GM18499 (cell line): Measurements from ENCODE around the gene BPI.
"Not testable (repeated sequence)": the region's sequence is repeated elsewhere in the genome, so short reads cannot be mapped to it uniquely, and the experiment has no call there.

Source experiments
- ATAC-seq: cut with Tn5 transposase; IDR thresholded peaks from one replicate; pipeline ENCODE4 v1.9.1; 2021; ENCODE audit warnings: moderate number of reproducible peaks; ENCODE audit not compliant: insufficient read depth, unreplicated experiment

BPI gene

DNA sequence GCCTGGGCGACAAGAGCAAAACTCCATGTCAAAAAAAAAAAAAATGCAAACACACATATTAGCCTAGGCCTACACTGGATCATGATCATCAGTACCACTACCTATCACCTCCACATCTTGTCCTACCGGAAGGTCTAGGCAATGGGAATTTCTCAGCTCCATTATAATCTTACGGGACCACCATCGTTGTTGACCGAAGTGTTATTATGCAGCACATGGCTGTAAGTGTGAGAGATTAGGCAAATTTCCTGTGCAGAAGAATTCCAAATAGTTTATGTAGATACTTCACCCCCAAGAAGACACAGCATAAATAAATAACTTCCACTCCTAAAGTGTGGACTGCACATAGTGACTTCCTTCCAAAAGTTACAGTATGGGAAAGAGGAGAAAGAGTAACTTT is 26.7 kb upstream of the BPI start:
- ATAC-seq, result no peak

GRCh38 chr20:38277691-38278090 is 26.3 kb upstream of the BPI start:
- ATAC-seq, result no peak

DNA sequence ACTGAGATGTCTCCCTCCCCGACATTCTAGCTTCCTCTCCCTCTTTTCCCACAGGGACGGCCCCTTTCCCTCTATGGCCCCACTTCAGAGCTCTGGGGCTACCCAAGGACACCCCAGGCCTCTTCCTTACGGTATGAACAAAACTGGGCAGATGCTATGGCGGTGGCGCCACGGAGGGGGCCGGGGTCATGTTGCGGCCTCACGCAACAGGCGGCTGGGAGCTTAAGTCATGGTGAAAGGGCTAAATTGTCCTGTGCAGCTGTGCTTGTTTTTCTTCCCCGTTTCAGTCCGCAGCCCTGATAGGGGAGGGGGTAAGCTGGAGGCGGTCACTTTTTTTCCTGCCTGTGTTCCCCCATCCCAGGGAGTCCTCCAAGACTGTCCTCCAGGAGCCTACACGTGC is 25.8 kb upstream of the BPI start:
- ATAC-seq, result no peak

- no peak for ATAC-seq
These were observed 25.2 kb upstream of the BPI start for GRCh38 chr20:38278763-38279162.

GRCh38 chr20:38281176-38281915 is 22.6 kb upstream of the BPI start:
- ATAC-seq, result not testable (repeated sequence)

- no peak for ATAC-seq
These were observed 20.7 kb upstream of the BPI start for GRCh38 chr20:38283236-38283635.

DNA sequence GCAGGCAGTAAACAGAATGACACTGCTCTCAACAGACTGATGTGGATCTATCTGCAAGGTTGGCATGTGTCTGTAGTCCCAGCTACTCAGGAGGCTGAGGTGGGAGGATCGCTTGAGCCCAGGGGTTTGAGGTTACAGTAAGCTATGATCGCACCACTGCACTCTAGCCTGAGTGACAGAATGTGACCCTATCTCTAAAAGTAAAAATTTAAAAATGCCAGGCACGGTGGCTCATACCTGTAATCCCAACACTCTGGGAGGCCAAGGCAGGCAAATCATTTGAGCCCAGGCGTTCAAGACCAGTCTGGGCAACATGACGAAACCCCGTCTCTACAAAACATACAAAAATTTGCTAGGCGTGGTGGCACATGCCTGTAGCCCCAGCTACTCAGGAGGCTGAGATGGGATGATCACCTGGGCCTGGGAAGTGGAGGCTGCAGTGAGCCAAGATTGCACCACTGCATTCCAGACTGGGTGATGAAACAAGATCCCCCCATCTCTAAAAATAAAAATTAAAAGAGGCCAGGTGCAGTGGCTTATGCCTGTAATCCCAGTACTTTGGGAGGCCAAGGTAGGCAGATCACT is 19.8 kb upstream of the BPI start:
- ATAC-seq, result not testable (repeated sequence)

- no peak for ATAC-seq
These were observed 19.0 kb upstream of the BPI start for GRCh38 chr20:38284893-38285444.

- no peak for ATAC-seq
These were observed 17.1 kb upstream of the BPI start for GRCh38 chr20:38286586-38287531.

DNA sequence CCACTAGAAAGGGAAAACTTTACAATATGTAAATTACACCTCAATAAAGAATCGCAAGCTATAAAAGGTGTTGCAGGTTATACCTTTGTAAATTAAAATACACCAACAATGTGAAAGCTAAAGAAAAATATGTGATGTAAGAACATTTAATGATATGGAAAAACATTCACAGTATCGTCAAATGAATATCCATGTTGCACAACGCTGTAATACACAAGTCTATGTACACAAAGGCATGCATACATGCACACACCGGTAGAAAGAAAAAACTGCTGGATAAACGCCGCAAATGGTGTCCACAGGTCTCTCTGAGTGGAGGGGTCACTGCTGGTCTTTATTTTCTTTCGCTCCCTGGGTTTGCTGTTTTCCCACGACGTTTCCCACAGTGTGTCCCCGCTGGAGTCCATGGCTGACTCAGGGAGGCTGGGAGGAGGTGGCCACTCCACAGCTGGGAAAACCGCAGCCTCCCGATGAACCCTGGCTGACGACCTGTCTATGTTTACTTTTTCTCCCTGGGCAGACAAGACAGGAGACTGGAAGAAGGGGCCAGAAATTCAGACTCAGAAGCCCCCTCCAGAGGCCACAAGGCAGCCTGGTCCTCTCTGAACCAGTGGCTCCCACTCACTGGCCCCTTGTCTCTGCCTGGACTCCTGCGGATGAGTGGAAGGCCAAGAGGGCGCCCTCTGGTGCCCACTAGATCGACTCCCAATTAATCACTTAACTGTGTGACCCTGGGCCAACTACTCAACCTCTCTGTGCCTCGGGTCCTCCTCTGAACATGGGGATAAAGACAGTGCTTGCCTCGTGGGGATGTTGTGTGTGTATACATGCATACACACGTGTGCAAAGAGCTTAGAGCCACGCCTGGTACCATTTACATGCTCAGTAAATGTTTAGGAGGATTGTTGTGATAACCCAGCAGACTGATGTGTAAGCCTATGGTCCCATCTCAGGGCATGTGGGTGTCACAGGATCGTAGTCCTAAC is 12.8 kb upstream of the BPI start:
- ATAC-seq, result no peak

- ATAC-seq, result no peak
These were observed 12.0 kb upstream of the BPI start for GRCh38 chr20:38291966-38292365.

GRCh38 chr20:38293491-38294065 is 10.4 kb upstream of the BPI start:
- ATAC-seq, result no peak

GRCh38 chr20:38294076-38294591 is 9.8 kb upstream of the BPI start:
- no peak for ATAC-seq

- ATAC-seq, result no peak
These were observed 8.1 kb upstream of the BPI start for GRCh38 chr20:38295811-38296210.

GRCh38 chr20:38296433-38296832 is 7.5 kb upstream of the BPI start:
- ATAC-seq, result no peak

- no peak for ATAC-seq
These were observed 5.9 kb upstream of the BPI start for GRCh38 chr20:38297916-38298674.

DNA sequence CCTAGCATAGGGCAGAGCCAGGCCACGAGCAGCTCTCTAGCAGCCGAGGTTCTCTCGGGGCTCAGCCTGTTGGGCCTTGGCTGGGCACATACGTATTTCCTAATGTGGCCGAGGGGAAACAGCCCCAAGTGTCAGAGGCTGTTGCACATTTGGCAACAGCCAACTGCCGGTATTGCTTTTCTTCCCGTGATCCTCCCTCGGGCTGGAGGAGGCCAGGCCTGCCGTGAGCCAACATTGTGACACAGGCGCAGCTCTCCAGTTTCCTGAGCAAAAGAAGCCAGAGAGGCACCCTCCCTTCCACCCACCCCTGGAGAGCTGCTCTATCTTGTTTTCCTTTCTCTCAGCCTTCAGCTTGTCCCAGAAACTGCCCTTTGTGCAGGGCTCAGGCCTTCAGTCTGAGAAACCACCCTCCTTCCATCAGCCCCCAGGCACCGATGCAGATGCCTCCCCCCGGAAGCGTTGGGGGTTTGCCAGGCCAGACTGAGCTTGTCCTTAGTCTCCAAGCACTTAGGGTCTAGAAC is 5.1 kb upstream of the BPI start:
- ATAC-seq, result no peak

GRCh38 chr20:38299963-38300362 is 4.0 kb upstream of the BPI start:
- ATAC-seq, result no peak
